ENCODE data around the gene MKNK1. TPM values are rescaled to one million over a fixed set of nuclear protein-coding genes. Genes with fewer than 3 reads are reported as not detected.

MKNK1 gene
- total RNA-seq, 1 experiment from 2014 or later, result 12.9 TPM

- no CpG with 5 or more reads among the region's 6 CpGs for WGBS (ENCODE audit: extremely low coverage, insufficient read length, low lambda C conversion rate)
- Histone ChIP-seq H3T11ph (ENCODE audit: low read length) (no peak overlapping the region), H2AFZ (ENCODE audit: low read length) (no peak overlapping the region), H3K9ac (ENCODE audit: extremely low read depth, insufficient read length, low read length) (no peak overlapping the region), H3K4ac (ENCODE audit: low read depth, low read length) (no peak overlapping the region), H2BK12ac (ENCODE audit: insufficient read length, low read depth, low read length) (no peak overlapping the region), H3K79me2 (ENCODE audit: insufficient read depth, low read length) (no peaks in the 10 kb centered on the region), H3K18ac (ENCODE audit: insufficient read length, low read depth, low read length) (no peak overlapping the region), H3K27me3 (ENCODE audit: insufficient read depth, low read length) (no peaks in the 10 kb centered on the region), H3K79me1 (ENCODE audit: insufficient read depth, low read depth, low read length, poor library complexity, severe bottlenecking) (no peaks in the 10 kb centered on the region), H3K9me3 (ENCODE audit: control insufficient read depth, low read depth, low read length) (no peaks in the 10 kb centered on the region), H2BK120ac (ENCODE audit: low read depth, low read length, poor library complexity, severe bottlenecking) (no peak overlapping the region), H2BK20ac (ENCODE audit: low read depth, low read length, poor library complexity, severe bottlenecking) (no peak overlapping the region), H2BK15ac (ENCODE audit: low read depth, low read length) (no peak overlapping the region), H3K23ac (ENCODE audit: insufficient read length, low read depth, low read length) (no peak overlapping the region), H4K8ac (replicated peaks; ENCODE audit: insufficient read length, low read depth, low read length) (no peak overlapping the region), H4K20me1 (ENCODE audit: control insufficient read depth, insufficient read depth, insufficient read length) (no peaks in the 10 kb centered on the region), H3K56ac (ENCODE audit: insufficient read length, low read depth, low read length) (no peak overlapping the region), H3K14ac (ENCODE audit: insufficient read depth, low read length) (0 out of 2 replicates have a peak overlapping the region, but pooled peaks have one; percentile 31), H4K5ac (ENCODE audit: insufficient read length, low read depth, low read length) (no peak overlapping the region), H3K4me2 (ENCODE audit: insufficient read depth, insufficient read length, low read length) (no peak overlapping the region), H4K91ac (ENCODE audit: insufficient read length, low read depth, low read length) (no peak overlapping the region), H3K23me2 (ENCODE audit: insufficient read length, low read depth, low read length, poor library complexity, severe bottlenecking) (peaks cover 2% of the 10 kb centered on the region), H3K4me1 (ENCODE audit: insufficient read depth, low read length) (no peaks in the 10 kb centered on the region; the same call in 1 of the 2 replicates), H2AK5ac (ENCODE audit: insufficient read length, low read length) (no peak overlapping the region), H2BK5ac (ENCODE audit: insufficient read length, low read length) (no peak overlapping the region), H3K27ac (ENCODE audit: insufficient read length, low read depth, low read length) (no peak overlapping the region)
- Mint-ChIP-seq H3K4me1 (peaks cover 31 to 45% of the 10 kb centered on the region in 2 experiments), H3K4me3 (no peak overlapping the region; a peak in 1 of 5 replicates), H3K36me3 (ENCODE audit: insufficient read depth in 1 of 3, low read depth in 3 of 3) (peaks cover 0 to 3% (median 0%) of the 10 kb centered on the region in 3 experiments; a peak in 3 of 7 replicates), H3K9me3 (no peaks in the 10 kb centered on the region), H3K27ac (peak overlapping the region in 1 of 3 experiments; percentile 57; a peak in 1 of 7 replicates), H3K27me3 (ENCODE audit: low read depth) (no peaks in the 10 kb centered on the region)
- TF ChIP-seq CTCF (conservative IDR thresholded peaks at IDR 0.05), result no peak
- no peak for DNase-seq
Observed at GRCh38 chr1:46571691-46572225, 32.3 kb downstream of the MKNK1 start.

Measured in H9 (cell line).